Pons (tissue), 1 donor: ENCODE results near the gene DSTN.
A peak's percentile ranks its signal among the peaks of the same experiment; 100 is the strongest.

Experiments
- DNase-seq: peaks from one replicate; pipeline ENCODE4 v3.0.0-alpha.2; 2016; ENCODE audit warnings: low spot score

The DSTN gene

DNA sequence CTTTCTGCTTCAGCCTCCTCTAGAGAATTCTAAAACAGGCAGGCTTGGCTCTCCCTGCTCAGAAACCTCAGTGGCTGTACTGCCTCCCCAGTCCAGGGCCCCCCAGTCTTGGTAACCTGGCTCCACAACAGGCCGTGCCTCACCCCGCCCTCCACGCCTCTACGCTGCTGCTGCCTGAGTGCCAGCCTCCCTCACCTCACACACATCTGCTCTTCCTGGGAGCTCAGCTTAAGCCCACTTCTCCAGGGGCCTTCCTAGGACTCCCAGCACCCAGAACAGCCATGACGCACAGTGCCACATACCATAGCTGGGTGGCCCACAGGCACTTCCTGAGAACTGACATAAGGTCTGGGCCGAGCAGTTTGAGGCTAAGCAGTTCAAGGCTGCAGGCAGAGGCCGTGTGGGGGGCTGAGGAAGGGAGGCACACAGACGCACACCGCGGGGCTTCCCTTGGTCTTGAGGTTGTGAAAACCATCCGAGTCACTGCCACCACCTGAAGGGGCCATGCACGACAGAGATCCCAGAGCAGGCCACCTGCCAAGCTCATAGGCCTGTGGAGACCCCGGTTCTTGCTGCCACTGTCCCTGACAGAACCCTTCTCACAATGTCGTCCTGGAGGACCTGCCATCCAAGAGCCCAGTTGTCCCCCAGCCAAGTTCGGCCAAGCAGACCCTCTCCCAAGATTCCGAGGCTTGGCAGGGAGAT is 42.6 kb downstream of the DSTN start:
- DNase-seq = no peak

DNA sequence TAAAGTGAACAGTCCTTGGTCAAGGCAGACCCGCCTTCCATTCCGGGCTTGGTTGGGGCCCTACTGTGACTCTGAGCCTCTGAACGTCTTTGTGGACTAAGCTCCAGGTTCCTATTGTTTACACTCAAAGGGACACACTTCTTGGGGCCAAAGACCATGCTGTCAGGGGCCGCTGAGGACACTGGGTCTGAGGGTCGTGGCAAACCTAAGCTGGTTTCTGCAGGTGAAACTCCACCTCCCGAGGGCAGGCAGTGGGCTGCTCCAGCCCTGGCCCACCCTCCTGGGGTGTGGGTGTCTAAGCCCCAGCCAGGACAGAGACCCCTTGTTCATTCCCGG is 43.1 kb downstream of the DSTN start:
- DNase-seq = no peak

DNA sequence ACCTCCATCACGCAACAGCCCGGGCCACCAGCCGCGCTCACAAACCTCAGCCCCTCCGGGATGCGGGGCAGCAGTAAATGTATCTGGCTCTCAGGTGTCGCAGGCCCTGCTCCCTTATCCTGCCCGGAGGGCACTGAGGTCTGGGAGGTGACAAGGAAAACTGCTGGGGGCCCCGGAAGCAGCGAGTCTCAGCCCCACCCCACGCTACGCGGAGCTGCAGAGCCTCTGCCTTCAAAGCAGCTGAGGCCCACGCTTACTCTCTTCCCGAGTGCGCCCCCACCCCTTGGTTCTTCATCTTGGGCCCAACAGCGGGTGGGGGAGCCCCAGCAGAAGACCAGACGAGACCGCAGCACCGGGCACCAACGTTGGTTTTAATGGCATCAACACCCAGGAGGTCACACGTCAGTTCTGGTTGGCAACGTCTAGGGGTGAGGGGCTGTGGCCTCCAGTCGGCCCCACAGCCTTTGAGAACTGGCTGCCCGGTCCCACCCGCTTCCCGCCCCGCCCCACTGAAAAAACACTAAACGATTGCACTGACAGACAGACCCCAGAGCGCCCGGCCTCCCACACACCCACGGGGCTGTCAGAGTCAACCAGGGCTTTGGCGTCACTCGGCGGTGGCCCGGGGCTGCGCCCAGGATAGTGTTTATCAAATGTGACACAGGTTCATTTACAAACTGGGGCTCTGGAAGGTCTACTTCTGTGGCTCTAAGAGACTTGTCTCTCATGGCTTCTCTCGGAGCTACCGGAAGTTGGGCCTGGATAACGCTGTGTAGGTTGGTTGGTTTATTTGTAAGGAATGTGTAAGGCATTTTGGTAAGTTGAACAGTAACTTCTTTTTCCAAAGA is 43.7 kb downstream of the DSTN start:
- no peak for DNase-seq

DNA sequence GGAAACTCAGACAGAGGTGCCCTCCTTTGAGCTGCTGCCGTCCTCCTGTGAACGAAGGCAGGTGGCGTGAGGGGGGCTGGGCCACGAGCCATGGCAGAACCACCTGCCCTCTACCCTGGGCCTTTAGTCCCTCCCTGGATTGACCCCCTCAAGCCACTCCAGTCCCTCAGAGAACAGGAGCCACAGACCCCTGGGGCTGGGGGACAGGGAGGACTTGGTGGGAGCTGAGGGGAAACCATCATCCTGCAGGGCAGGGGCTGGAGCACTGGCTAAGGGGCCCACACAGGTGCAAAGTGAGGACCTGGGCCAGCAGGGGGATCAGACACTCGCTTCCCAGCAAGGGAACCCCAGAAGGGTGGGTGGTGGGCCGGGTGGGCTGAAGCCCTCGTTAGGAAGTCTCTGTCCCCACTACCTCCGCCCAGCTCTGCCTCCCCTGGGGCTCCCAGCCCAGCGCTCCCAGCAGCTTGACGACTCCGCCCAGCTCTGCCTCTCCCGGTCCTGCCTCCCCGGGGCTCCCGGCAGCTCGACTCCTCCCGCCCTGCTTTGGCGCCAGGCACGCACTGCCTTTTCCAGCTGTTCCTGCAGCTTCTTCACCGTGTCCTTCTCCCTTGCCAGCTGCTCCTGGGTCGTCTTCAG is 44.4 kb downstream of the DSTN start:
- DNase-seq = no peak

DNA sequence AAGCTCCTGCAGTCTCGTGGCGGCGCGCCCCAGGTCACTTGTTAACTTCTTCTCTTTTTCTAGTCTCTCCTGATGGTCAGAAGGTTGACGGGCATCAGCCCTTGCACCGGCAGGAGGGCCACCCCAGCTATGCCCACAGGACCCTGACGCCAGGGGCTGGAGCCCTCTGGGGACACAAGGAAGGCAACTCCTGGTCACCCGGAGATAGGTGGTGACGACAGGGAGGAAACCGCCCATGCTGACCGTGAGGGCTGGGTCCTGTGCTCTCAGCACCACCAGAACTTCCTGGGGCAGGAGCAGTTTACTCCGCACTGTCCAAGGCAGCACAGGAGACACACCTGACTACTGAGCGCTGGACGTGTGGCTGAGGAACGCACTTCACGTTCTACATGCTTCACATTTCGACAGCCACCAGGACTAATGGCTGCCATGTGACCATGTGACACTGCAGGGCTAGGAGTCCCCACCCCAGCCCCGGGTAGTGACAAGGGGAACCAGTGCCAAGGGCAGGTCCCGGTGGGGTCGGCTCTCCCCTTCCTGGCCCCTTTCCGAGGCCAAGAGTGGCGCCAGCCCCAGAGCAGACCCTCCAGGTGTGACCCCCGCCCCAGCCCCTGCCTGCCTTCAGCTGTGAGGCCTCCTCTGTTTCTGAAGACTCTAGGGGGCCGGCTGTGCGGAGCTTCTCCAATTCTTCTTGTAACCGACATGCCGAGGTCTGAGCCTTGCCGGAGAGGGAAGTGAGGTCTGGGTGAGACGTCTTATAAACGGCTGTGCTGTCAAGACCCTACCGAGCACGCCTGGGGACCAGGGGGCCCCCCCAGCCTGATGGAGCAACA is 45.2 kb downstream of the DSTN start:
- no peak for DNase-seq

DNA sequence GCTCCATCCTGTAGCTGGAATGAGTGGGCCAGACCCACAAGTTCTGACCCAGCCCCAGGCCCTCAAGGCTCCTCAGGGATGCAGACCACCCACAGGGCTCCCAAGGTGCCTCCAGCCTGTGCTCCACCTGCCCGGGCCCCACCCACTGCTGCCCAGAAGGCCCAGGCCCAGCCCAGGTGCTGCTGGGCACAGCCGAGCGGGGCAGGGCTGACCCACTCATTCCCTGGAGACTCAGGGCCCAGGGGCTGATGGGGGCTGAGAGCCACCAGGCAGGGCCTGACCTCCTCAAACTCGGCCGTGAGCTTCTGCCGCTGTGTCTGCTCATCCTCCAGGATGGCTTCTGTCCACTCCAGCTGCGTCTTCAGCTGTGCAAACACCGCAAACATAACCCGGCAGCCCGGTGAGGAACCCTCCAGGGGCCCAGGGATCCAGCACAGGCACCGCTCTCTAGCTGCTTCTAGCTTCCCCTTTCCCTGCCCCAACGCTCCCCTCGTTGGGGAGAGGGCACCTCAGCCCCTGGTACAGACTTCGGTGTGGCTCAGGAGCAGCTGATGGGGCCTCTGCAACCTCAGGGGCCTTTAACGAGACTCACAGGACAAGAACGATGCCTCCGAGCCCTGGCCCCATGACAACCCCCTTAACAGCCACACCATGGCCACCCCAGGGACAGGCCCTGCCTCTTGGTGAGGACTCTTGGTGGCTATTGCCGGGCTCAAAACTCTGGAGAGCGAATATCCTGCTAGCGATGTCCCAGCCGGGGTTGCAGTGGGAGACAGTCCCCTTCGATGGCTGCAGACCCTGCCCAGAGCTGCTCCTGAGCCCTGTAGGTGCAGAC is 46.0 kb downstream of the DSTN start:
- DNase-seq = no peak

DNA sequence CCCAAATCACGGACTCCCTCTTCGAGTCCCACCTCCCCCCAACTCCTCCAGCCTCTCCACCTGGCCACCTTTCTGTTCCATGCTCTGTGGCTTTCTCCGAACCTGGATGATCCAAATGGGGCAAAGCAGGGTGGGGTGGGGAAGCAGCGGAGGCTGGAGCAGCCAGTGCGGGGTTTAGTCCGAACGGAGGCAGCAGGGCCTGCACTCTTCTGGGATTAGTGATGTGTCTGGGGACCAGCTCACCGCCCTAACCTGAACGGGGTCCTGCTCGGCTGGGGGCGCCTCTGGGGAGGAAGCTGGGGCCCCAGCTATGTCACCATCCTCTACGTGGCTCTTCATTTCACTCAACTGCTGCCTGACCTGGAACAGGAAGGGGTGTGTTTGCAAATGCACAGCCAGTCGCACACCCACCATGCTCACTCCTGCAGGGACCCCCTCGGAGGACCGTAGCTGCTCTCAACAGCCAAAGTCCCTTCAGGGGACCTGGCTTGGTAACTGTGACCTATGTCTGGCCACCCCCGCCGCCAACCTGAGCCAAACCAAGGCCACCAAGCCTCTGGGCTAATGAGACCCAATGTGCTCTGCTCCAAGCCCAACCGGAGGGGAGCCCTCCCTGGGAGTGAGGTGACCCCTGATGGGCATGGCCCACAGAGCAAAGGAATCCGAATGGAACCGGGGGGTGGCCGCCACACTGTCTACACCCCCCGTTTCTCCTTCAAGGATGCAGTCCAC is 46.8 kb downstream of the DSTN start:
- no peak for DNase-seq

DNA sequence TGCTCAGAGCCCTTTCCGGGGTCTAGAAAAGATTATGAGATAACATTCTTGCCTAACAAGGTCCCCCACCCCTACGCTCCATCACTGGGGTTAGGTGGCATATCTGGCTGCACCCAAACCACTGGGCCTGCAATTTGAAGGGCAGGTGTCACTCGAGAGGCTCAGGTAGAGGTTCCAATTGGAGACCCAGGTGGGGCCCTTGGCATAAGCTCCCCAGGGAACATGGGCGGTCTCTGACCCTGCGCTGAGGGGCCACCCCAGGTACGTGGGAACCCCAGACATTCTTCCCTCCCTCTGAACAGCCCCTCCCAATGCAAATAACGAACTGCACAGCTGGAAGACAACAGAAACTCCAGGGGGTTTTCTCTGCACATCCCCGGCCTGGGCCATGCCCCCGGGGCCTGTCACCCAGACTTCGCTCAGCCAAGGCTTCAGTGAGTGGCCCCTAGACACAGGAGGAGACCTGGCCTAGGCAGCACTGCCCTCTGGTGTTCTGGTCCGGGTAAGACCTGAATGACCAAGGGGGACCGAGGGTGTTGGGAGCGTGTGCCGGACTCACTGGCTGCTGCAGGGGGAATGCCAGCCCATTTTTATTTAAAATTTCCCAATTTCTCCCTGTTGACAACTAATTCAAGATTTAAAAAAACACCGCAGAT is 47.5 kb downstream of the DSTN start:
- peak; percentile 62 for DNase-seq

DNA sequence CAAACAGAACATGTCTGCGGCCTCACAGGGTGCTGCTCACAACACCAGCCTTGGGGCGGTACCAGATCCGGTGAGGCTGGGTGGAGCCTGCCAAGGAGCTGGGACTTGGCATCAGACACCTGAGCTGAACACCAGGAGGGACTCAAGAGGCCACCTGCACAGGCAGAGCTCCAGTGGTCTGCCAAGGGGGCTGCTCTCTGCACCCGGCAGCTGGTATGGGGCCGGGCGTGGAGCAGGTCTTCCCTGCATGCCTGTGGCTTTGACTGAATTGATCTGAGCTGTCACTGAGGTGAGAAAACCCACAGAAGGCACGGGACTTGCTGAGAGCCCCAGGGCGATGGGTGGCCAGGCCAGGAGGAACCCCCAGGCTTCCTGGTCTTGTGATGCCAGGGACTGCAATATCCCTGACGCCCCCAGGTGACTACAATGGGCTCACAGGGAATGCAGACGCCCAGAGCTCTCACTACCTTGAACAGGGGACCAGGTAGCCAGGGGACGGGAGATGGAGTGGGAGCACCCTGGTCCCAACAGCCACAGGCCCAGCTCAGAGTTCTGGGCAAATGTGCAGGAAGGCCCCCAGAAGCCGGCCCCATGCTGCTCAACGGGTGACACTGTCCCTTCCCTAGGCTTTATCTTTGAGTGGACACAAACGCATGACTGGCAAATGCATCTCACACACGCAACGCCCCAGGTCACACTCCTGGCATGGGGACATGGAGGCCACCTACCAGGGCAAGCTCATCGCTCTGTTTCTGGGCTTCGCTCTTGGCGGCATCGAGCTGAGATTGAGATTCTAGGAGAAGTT is 48.2 kb downstream of the DSTN start:
- DNase-seq = no peak

DNA sequence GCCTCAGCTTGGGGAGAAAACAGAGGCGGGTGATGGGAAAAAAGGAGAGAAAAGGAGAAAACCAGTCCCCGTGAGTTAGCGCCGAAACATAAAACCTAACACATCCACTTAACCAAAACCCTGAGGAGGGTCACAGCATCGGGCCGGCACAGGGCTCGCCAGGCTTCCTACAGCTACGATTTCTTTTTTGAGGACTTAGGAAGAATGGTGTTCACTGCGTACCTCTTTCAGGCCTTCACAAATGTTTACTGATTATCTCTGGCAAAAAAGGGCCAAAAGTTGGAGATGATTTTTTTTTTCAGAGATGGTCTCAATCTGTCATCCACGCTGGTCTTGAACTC is 48.8 kb downstream of the DSTN start:
- DNase-seq = no peak

DNA sequence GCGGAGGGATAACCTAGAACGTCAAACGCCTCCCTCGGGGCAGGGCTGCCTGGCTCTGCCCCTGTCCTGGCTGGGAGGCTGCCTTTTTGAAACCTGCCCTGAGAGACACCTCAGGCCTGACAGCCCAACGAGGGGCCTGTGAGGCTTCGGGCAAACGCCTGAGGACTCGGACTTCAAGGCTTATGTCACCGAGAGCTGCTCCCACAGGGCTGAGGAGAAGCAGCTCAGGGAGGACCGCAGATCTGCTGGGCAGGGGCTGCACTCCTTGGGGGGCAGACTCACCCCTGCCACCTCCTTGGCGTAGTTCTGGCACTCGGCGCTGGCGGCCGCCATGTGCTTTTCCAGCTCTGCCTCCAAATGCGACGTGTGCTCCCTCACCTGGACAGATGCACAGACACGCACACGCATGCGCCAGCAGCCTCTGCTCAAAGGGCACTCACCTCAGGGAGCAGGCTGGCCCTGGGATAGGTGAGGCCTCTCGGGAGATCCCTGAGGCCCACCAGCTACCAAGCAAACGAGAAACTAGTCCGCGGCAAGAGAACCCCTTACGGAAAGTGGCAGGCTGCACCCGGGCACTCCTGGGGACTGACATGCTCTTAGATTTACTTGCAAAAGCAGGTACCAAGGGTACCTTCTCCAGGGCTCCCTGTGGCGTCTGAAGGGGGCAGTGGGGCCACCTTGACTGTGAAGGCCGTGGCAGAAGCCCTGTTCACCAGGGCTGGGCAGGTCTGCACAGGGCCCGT is 49.6 kb downstream of the DSTN start:
- DNase-seq = no peak

DNA sequence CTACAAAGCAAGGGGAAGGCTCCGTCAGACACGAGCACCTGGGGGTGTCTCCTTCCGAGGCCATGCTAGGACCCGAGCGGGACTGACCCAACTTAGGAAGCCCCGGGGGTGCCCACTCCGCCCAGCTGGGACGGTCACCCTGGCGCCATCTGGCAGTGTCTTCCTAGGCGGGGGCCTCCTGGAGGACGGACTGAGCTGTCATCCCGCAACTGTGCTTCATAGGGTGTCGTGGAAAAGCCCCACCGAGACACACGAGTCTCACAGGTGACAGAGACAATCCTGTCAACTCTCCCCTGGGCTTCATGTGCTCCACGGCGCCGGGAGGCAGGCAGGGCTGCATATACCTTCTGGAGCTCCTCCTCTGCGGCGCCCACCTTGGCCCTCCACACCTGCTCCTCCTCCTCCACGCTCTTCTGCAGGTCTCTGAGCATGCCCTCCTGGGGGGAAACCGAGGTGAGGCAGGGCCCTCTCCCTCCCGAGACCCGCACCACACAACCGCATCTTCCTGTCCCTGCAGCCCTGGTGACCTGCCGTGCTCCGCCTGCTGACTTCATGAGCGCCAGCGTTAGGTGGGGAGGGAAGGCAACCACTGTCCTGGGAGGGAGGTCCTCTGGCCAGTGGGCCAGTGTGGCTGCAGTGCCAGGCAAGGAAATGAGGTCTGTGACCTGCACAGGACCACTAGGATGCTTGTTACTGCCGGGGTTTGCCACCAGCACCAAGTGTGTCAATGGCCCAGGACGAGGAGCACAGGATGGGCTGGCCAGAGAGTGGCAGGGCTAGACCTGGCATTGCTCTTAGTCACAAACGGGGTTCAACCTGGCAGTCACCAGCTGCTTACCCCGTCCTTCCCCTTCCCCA is 50.7 kb downstream of the DSTN start:
- DNase-seq = no peak

DNA sequence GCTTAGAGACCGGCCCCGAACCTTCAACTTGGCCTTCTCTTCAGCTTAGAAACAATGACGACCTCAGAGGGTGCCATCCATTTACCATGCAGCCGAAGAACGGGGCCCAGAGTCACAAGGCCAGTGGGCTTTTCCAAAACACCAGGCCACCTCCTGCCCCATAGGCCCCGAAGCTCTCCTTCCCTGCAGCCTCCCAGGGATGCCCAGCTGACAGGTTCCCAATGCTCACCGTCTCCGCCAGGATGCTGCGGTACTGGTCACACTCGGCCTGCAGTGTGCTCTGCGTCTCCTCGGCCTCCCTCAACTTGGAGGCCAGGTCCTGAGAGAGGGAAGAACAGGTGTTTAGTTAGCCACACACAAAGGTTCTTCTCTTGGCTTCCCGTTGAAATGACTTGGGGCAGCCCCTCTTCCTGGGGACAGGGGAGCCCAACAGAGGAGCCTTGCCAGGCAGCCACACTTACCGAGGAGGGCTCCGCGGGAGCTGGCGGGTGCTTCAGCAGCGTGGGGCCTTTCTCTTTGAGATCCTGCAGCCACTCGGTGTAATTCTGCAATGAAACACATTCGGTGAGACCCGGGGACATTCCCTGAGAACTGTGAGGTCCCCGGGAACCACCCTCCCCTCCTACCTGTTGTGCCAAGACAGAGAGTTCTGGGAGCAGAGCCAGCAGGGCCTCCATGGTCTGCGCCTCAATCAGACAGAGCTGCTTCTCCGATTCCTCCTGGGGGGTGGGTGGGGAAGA is 51.5 kb downstream of the DSTN start:
- DNase-seq = no peak

DNA sequence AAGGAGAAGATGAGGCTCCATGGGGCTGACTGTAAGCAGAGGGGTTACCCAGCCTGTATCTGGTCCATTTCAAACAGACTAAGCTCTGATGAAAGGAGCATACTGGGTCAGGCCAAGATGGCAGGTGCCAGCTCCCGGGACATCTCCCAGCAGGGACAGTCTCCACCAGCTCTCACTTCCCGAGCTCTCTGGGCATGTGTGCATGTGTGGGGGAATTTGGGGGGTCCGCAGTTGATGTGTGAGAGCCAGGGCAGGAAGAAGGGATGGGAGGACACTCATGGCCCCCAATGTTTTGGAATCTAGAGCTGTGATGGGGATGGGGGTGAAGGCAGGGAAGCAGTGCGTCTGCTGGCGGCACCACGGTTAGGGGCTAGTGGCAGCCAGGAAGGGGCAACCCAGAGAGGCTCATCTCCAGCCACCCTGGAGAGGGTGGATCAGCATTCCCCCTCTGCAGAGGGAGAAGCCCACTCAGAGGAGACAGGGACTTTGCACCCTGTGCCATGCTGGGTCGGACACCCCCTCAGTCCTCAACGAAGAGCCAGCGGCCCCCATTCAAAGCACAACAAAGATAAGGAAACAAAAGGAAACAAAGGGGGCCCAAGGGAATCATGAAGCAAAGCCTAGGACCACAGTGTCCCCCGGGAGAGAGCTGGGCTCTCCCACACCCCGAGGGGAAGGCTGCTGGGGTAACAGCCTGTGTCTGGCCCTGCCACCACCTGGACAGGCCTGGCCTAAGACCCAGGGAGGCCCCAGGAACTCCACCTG is 52.4 kb downstream of the DSTN start:
- DNase-seq = no peak

DNA sequence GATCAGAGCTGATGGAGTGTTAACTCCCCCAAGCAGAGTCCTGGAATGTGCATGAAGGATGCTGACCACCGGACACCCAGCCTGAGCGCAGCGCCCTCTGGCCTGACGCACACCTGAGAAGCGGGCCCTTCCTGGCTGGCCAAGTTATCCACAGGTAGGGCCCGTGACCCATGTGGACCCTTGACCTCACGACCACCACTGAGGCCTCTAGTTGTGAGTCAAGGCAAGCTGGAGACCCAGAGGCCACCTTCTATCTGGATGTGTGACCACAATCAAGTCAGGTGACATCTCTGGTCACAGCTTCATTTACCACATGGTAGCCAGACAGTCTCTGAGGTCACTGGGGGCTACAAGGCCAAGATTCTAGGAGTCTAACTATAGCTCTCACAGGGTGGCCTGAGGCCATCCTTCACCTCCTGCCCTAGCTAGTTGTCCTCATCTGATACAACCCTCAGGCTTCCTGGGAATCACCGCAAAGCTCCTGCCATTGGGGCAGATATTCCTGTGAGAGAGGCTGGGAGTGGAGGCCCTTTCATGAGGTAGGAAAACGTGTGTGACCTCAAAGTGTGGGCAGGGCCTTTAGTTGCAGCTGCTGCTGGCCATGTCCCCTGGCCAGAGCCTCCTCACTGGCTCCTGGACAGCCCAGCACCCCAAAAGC is 53.1 kb downstream of the DSTN start:
- no peak for DNase-seq

DNA sequence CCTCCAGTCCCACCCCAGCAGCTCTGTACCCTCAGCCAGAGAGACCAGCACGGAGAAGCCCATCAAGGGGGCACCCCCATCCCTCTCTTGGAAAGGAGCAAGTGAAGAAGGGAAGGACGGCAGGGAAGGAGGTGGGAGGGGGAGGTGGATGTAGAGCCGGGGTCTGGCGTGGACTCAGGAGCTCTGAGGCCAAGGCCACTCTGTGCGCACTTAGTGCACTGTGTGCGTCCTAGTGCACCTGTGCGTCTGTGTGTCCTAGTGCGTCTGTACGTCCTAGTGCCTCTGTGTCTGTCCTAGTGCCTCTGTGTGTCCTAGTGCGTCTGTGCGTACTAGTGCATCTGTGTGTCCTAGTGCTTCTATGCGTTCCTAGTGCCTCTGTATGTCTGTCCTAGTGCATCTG is 54.2 kb downstream of the DSTN start:
- no peak for DNase-seq
